Right cardiac atrium (tissue), 5 donors: ENCODE data around the gene UNC50. TPM values are rescaled to one million over a fixed set of nuclear protein-coding genes. Genes with fewer than 3 reads are reported as not detected.

Source experiments
- ATAC-seq, 2 donors: fragments of 200-7000 bp; cut with Tn5 transposase; one replicate each; pipeline versions ENCODE4 v1.8.0 to v1.9.1; 2020; ENCODE audit warnings: moderate library complexity in 2 of 2, mild to moderate bottlenecking in 1 of 2
- DNase-seq, 3 donors: peaks; one replicate each; pipeline ENCODE4 v3.0.0-alpha.2; 2020
- H3K27ac ChIP-seq: one replicate; pipeline ENCODE4 v1.5.1; 2013; ENCODE audit warnings: mild to moderate bottlenecking, low read length, control low read depth, moderate library complexity
- H3K27me3 ChIP-seq: one replicate; pipeline ENCODE4 v1.6.1; 2013; ENCODE audit not compliant: control insufficient read depth, insufficient read depth
- H3K4me1 ChIP-seq: one replicate; pipeline ENCODE4 v1.6.1; 2013; ENCODE audit warnings: low read length; ENCODE audit not compliant: control insufficient read depth, insufficient read depth
- H3K4me3 ChIP-seq: one replicate; pipeline ENCODE4 v1.5.1; 2013; ENCODE audit warnings: low read length, control low read depth
- H3K9me3 ChIP-seq: one replicate; pipeline ENCODE4 v1.6.1; 2013; ENCODE audit warnings: low read length; ENCODE audit not compliant: control insufficient read depth
- WGBS: extraction: QIAGEN DNeasy Blood & Tissue Kit; methylation state at CpG from one replicate; pipeline ENCODE4 v1.1.7; 2013; 5-methylcytosine and 5-hydroxymethylcytosine counted together
- intact Hi-C, 4 donors: fragments of 100-400 bp; cut with DNase I; formaldehyde crosslinking; loops; one replicate each; pipeline versions ENCODE4 v1.11.0 to v1.14.0; 2022 to 2023
- polyA plus RNA-seq: library from polyadenylated mRNA; stranded (reverse); fragments of 200-250 nt; gene quantifications from one replicate; pipeline ENCODE4 v1.2.3, GENCODE V29; 2013
- total RNA-seq, 4 donors: library from RNA; stranded (reverse); fragmentation: NEBNext Ultra II Directional; extraction: Animal tissue kit (Norgen Biotek cat#: 25700); gene quantifications; one replicate each; pipeline ENCODE4 v1.2.1, GENCODE V29; 2021
- donor health status: healthy with polysubstance abuse.
- donor health status: DM: no; HTN: yes; CAD: no.
- donor health status: DM: no; HTN: no; CAD: no.
- donor health status: DM: no; HTN: yes; CAD: no; lungs with severe emphysema.
- donor health status: DM: yes; HTN: yes; CAD: no.

Gene UNC50
- total and polyA plus RNA-seq, 5 donors: 29.4 to 38.1 (median 31.4) TPM

GRCh38 chr2:98607741-98608115, 661 bp upstream of the UNC50 start:
- intact Hi-C loops: loop anchor here in 3 of 4 donors (5.0 to 10.0 kb wide), 2 partner anchors 193 to 195 kb away; no protein-coding TSS in a partner anchor
- H3K27me3 ChIP-seq: no peaks in the 10 kb centered on the region
- peak overlapping the region; percentile 67 for H3K4me3 ChIP-seq
- no peak for DNase-seq
- H3K9me3 ChIP-seq: no peaks in the 10 kb centered on the region
- ATAC-seq: peak in 1 of 2 donors; percentile 25
- H3K4me1 ChIP-seq: peaks cover 7% of the 10 kb centered on the region
- peak overlapping the region; percentile 88 for H3K27ac ChIP-seq
- 7% methylated on average over 7 of the region's 7 CpGs for WGBS

DNA sequence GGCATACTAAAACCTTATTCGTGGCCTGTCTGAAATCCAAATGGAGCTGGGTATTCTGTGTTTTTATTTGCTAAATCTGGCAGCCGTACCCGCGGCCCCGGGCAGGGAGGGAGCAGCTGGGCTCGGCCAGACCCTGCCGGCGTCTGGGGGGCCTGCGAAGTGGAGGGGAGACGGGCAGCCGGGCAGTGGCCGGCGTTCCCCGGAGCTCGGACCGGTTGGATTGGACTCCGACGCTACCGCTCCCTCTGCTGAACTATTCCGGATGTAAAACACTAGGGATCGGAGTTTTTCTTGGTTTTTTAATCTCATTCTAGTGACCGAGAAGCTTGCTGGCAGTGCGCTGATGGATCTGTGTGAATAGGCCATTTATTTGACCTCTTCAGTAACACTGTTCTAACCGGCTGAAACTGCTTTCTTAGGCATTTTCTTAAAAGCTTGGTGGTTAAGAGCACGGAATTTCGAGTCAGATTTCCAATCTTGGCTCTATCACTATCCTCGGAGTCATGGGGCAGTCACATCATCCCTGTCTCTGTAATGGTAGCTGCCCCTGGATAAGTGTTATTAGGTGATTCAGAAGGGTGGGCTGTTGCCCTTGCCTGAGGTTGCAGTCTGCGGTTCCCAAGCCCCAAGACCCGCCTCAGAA, 694 bp downstream of the UNC50 start:
- H3K27ac ChIP-seq: peak overlapping the region; percentile 88
- H3K27me3 ChIP-seq: no peaks in the 10 kb centered on the region
- H3K4me1 ChIP-seq: peaks cover 7% of the 10 kb centered on the region
- H3K9me3 ChIP-seq: no peaks in the 10 kb centered on the region
- ATAC-seq: peak; percentile 45 to 66
- WGBS: 1% methylated on average over 29 of the region's 29 CpGs
- H3K4me3 ChIP-seq: peak overlapping the region; percentile 67
- DNase-seq: peak; percentile 27 to 65 (median 64)
- intact Hi-C loops: loop anchor here in 3 of 4 donors (5.0 to 10.0 kb wide), 2 partner anchors 194 to 197 kb away; no protein-coding TSS in a partner anchor

DNA sequence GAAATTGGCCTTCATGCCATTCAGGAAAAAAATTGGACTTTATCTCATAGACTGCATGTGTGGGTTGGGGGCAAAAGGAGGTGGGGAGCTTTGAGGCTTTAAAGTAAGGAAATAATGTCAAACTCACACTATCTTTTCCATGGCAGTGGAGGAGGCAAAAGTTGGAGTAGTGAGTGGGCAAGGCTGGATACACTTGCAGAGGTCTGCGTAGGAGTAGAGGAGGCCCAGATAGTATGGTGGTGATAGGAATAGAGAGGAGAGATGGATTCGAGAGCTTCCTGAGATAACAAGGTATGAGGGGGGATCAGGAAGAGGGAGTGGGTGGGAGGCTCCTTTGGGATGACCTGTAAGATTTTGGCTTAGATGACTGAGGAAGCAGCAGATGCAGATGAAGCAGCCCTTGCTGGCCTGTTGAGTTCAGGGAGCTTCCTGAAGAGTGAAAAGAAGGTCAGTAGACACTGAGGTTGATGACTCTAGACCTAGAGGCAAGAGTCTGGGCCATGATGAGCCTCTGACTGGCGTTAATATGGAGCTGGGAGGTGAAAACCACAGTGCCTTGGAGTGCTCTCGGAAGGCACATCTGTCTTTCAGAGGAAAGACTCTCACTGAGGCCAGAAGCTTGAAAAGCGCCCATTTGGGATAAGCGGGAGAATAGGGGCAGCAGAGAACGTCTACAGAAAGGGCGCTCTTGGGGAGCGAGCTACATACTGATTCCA, 5.8 kb downstream of the UNC50 start:
- intact Hi-C loops: no loop called here
- no peaks in the 10 kb centered on the region for H3K9me3 ChIP-seq
- WGBS: 88% methylated on average over 9 of the region's 9 CpGs
- H3K27me3 ChIP-seq: no peaks in the 10 kb centered on the region
- no peak overlapping the region for H3K4me3 ChIP-seq
- no peak for DNase-seq
- ATAC-seq: no peak
- no peaks in the 10 kb centered on the region for H3K4me1 ChIP-seq
- H3K27ac ChIP-seq: no peak overlapping the region

DNA sequence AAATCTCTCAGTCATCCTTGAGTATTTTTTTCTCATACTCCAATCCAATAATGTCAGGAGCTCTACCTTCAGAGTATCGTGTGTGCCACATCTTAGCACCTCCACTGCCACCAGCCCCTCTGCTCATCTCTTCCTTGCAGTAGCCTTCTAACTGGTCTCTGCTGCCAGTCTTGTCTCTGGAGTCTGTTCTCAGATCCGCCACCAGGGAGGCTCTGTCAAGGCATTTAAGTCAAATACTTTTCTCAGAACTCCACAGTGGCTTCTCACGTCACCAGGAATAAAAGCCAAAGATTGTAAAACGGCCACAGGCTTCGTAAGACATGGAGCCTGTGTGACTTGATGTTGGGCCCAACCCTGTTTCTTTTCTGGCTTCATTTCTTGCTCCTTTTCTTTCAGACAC, 7.1 kb downstream of the UNC50 start:
- Histone ChIP-seq H3K27ac (no peak overlapping the region), H3K9me3 (no peaks in the 10 kb centered on the region), H3K4me1 (no peaks in the 10 kb centered on the region), H3K27me3 (no peaks in the 10 kb centered on the region), H3K4me3 (no peak overlapping the region)
- intact Hi-C loops: no loop called here
- ATAC-seq (no peak), DNase-seq (no peak)
- 80% methylated on average over 5 of the region's 5 CpGs for WGBS

DNA sequence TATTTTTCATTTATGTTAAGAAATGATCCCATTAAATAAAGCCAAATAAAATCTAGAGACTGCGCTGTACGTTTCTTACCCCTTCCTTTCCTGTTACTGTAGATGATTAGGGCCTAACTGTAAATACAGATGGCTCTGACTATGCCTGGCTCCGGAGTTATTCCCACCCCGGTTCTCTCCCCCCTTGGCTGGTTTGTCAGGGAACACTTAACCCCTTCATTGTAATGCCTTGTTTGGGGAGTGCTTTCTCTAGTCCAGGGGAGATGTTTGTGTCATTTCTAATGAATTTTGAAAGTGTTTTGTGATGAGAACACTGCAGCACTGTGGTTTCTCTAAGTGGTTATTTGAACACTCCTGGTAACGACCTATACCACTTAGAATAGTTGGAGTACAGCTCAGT, 8.8 kb downstream of the UNC50 start:
- ATAC-seq (no peak), DNase-seq (no peak)
- no peaks in the 10 kb centered on the region for H3K9me3 ChIP-seq
- no peak overlapping the region for H3K27ac ChIP-seq
- intact Hi-C loops: no loop called here
- WGBS: 48% methylated on average over 5 of the region's 5 CpGs
- no peaks in the 10 kb centered on the region for H3K4me1 ChIP-seq
- no peak overlapping the region for H3K4me3 ChIP-seq
- no peaks in the 10 kb centered on the region for H3K27me3 ChIP-seq

DNA sequence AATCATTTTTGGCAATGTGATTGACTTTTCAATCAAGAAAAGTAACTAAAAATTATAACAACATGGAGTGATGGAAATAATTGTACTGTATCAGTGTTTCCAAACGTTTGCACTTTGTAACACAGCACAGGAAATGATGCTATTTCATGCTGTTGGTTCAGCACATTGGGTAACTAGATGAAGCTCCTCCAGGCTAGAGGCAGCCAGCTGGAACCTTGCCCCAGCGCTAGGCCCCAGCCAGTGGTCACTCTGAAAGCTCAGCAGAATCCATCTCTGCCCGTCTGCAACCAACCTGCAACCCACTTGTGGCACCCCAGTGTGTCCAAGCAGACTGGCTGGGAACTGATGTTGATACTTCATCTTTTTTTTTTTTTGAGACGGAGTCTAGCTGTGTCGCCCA, 15.3 kb downstream of the UNC50 start:
- H3K27me3 ChIP-seq: no peaks in the 10 kb centered on the region
- 70% methylated on average over 5 of the region's 5 CpGs for WGBS
- DNase-seq (peak; percentile 63 to 84 (median 76)), ATAC-seq (peak; percentile 76 to 78)
- H3K27ac ChIP-seq: no peak overlapping the region
- H3K4me1 ChIP-seq: no peaks in the 10 kb centered on the region
- no peaks in the 10 kb centered on the region for H3K9me3 ChIP-seq
- intact Hi-C loops: no loop called here
- no peak overlapping the region for H3K4me3 ChIP-seq

DNA sequence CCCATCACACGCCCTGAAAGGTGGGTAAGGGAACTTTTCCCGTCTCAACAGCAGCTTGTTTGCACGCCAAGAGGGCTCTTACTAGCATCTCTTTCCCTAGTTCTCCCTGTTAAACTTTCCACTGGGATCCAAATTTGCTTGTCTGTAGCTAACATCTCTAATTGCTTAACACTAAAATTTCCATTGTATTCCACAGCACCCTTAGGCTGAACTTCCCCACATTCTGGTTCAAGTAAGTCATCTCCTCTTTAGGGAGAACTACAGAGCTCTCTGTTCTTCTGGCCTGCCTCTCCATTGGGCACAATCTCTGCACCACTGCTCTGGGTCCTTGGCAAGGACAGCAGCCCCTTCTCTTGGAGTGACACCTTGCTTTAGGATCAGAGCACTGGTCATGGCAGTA, 24.0 kb downstream of the UNC50 start:
- H3K4me1 ChIP-seq: no peaks in the 10 kb centered on the region
- no peaks in the 10 kb centered on the region for H3K9me3 ChIP-seq
- H3K27ac ChIP-seq: no peak overlapping the region
- no peaks in the 10 kb centered on the region for H3K27me3 ChIP-seq
- intact Hi-C loops: no loop called here
- no peak for DNase-seq
- no peak overlapping the region for H3K4me3 ChIP-seq
- 80% methylated on average over 3 of the region's 3 CpGs for WGBS
- no peak for ATAC-seq

DNA sequence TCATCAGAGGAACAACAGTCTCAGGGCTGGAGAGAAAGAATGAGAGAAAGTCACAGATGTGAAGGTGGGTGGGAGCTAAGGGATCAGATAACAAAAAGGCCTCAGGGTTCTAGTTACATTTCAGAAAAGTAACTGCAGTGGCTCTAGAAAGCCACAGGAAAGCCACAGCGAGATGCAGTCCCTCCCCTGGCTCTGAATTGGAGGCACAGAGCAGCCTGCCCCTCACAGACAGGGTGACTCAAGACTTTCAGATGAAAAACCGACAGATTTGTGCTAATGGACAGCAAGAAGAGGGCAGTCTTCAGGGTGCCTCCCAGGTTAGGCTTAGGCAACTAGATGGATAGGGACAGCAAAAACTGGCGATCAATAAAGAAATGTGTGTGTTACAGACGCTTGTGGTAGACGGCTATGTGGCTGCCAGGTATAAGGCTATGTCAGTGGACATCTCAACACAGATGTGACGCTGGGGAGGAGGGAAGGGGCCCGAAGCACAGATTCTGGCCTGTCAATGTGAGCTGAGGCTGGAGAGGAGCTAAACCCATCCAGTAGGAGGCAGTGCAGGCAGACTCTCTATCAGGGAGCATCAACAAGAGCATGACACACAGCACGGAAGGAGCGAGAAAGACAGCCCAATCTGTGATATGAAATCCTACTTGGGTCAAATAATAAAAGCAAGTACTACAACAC, 26.2 kb downstream of the UNC50 start:
- 77% methylated on average over 9 of the region's 9 CpGs for WGBS

DNA sequence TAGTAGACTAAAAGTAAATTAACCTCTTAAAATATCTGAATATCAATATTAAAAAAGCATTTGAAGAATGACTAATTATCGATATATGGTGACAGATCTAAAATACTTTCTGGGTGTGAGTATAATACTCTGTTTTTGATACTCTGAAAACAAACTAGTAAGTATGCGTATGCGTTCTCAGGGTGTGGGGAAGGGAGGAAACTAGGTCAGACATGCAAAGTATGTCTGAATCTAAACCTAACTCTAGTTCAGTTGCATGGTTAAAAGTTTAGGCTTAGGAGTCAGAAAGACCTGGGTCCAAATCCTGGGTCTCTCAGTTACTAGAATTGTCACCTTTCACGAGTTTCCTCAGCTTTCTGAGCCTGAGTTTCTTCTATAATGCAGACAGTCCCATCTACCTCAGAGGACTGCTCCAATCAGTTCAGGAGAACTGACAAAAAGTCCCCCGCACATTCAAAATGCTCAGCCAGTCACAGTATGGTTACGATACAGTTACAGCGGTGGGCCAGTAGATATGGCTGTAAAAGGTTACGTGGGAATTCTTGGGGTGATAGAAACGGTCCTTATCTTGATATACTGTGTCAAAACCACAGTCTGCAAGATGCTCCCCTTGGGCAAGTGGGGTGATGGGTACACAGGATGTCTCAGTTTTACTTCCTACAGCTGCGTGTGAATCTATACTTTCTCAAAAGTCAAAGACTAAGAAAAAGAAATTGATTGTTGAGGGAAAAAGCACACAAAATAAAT, 29.2 kb downstream of the UNC50 start:
- intact Hi-C loops: no loop called here
- WGBS: 80% methylated on average over 10 of the region's 10 CpGs
- Histone ChIP-seq H3K4me3 (no peak overlapping the region), H3K4me1 (no peaks in the 10 kb centered on the region), H3K27ac (no peak overlapping the region), H3K27me3 (no peaks in the 10 kb centered on the region), H3K9me3 (no peaks in the 10 kb centered on the region)
- DNase-seq (no peak), ATAC-seq (no peak)

More for the DNA sequence above, 26.2 kb downstream of the UNC50 start:
- Histone ChIP-seq H3K4me3 (no peak overlapping the region), H3K9me3 (no peaks in the 10 kb centered on the region), H3K27ac (no peak overlapping the region), H3K4me1 (no peaks in the 10 kb centered on the region), H3K27me3 (no peaks in the 10 kb centered on the region)
- no peak for ATAC-seq
- intact Hi-C loops: no loop called here
- DNase-seq: no peak

DNA sequence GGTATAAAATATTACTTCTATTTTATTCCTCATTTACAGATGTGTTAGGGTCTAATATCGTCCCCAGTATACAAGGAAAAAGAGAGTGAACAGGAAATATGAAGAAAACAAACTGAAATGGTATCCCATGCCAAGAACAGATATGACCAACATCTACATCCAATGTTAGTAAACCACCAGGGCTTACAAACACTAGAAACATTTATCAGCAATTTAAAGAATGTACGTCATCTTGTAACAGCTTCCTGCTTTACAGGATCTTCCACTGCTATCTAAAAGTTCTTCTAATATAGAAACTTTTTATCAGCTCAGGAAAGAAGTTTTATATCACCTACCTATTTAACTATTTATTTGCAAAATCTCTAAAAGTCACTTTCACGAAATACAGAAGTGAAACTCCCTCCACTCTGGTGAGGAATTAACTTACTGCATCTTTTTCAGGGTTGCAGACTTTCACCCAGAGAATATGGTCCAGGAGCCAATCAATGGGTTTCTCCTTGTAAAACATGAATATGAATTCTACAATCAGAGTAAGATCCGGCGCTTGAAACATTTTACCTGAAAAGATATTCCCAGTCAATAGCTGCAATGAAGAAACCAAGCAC, 35.2 kb downstream of the UNC50 start:
- Histone ChIP-seq H3K4me1 (no peaks in the 10 kb centered on the region), H3K9me3 (no peaks in the 10 kb centered on the region), H3K27me3 (no peaks in the 10 kb centered on the region), H3K27ac (no peak overlapping the region), H3K4me3 (no peak overlapping the region)
- no peak for ATAC-seq
- DNase-seq: no peak
- intact Hi-C loops: no loop called here
- 78% methylated on average over 5 of the region's 5 CpGs for WGBS
